HL-60 (cell line): ENCODE measurements around the gene ZC3H4.

Experiments used
- DNase-seq, 2 experiments: peaks; one replicate each; pipeline ENCODE4 v3.0.0-alpha.2; 2010 to 2020; ENCODE audit warnings: low read depth in 1 of 2, low spot score in 1 of 2
- H3K27ac ChIP-seq: fragments of 250-450 bp; sonication (Bioruptor Pico); replicated peaks from 2 replicates; pipeline ENCODE4 v1.5.1; 2020; ENCODE audit warnings: mild to moderate bottlenecking, moderate library complexity
- H3K27me3 ChIP-seq: fragments of 250-450 bp; sonication (Bioruptor Pico); 2 replicates; pipeline ENCODE4 v1.5.1; 2021; ENCODE audit warnings: mild to moderate bottlenecking, moderate library complexity; ENCODE audit not compliant: insufficient read depth, poor library complexity, severe bottlenecking
- H3K4me3 ChIP-seq: replicated peaks from 2 replicates; pipeline ENCODE4 v1.5.1; 2011; ENCODE audit warnings: mild to moderate bottlenecking, control low read depth, low read length; ENCODE audit not compliant: insufficient read depth
- CTCF ChIP-seq: IDR thresholded peaks from one replicate; pipeline ENCODE4 v1.5.1; 2011; ENCODE audit warnings: low read length, control low read depth, inconsistent platforms; ENCODE audit not compliant: insufficient read depth
- GABPA ChIP-seq: IDR thresholded peaks from 2 replicates; pipeline ENCODE4 v1.6.1; 2012; ENCODE audit warnings: low read depth
- POLR2AphosphoS5 ChIP-seq: IDR thresholded peaks from 2 replicates; pipeline ENCODE4 v1.6.1; 2012; ENCODE audit warnings: low read depth
- REST ChIP-seq: IDR thresholded peaks from 2 replicates; pipeline ENCODE4 v1.6.1; 2012; ENCODE audit warnings: low read depth; ENCODE audit not compliant: insufficient replicate concordance
- SPI1 ChIP-seq: IDR thresholded peaks from 2 replicates; pipeline ENCODE4 v1.6.1; 2012; ENCODE audit warnings: low read depth, mild to moderate bottlenecking, borderline replicate concordance

The ZC3H4 gene

DNA sequence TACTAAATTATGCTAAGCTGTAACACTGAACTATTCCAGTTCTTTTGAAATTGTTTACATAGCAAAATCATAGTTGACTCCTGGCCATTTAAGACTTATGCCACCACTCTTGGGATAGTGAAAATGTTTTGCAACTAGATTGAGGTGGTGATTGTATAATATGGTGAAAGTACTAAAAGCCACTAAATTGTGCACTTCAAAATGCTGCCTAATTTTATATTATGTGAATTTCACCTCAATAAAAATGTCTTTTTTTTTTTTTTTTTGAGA lies 12.0 kb upstream of the ZC3H4 start:
- TF ChIP-seq CTCF (no peak), SPI1 (no peak), GABPA (no peak), POLR2AphosphoS5 (no peak), REST (no peak)
- DNase-seq = no peak
- Histone ChIP-seq H3K27me3 (no peaks in the 10 kb centered on the region), H3K4me3 (no peak overlapping the region), H3K27ac (no peak overlapping the region)

- Histone ChIP-seq H3K4me3 (no peak overlapping the region), H3K27ac (no peak overlapping the region), H3K27me3 (no peaks in the 10 kb centered on the region)
- peak; percentile 32 to 49 for DNase-seq
- TF ChIP-seq REST (no peak), CTCF (peak; percentile 14)
Observed at GRCh38 chr19:47124937-47125668, 11.5 kb upstream of the ZC3H4 start.

DNA sequence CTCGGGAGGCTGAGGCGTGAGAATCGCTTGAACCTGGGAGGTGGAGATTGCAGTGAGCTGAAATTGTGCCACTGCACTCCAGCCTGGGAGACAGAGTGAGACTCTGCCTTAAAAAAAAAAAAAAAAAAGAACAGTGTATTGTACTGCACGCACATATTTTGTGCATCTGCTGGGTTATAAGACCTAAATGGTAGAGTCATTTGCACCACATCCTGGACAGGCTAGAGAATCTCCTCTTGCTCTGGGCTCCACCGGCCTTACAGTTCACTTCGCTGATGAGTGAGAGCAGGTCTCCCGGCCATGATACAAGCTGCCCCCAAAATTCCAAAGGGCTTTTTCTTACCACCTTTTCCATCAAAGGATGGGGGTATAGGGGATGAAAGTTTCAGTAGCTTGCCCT lies 9.8 kb upstream of the ZC3H4 start:
- Histone ChIP-seq H3K4me3 (no peak overlapping the region), H3K27me3 (no peaks in the 10 kb centered on the region), H3K27ac (no peak overlapping the region)
- DNase-seq = no peak
- TF ChIP-seq SPI1 (no peak), GABPA (no peak), CTCF (no peak), REST (no peak), POLR2AphosphoS5 (no peak)
